GM23338 (cell line): ENCODE measurements around the gene CALHM5.
"Not testable (repeated sequence)": the region's sequence is repeated elsewhere in the genome, so short reads cannot be mapped to it uniquely, and the experiment has no call there.

Source experiments
- CREB1 ChIP-seq: fragments of 250-450 bp; sonication (Bioruptor Pico); IDR thresholded peaks from 2 replicates; pipeline ENCODE4 v1.5.0; 2020; ENCODE audit warnings: low read depth, mild to moderate bottlenecking, moderate library complexity
- CTCF ChIP-seq, 2 experiments: fragments of 200-600 bp in 1 of 2; sonication (generic) in 1 of 2; conservative IDR thresholded peaks; 2 replicates each; pipeline versions ENCODE4 v1.5.1 to v1.6.1; 2016 to 2017; ENCODE audit warnings: antibody characterized with exemption in 2 of 2, low read depth in 2 of 2, mild to moderate bottlenecking in 2 of 2, moderate library complexity in 1 of 2
- EZH2 ChIP-seq: fragments of 200-600 bp; sonication (generic); IDR thresholded peaks from one replicate; pipeline ENCODE4 v1.8.0; 2017; ENCODE audit warnings: antibody characterized with exemption, mild to moderate bottlenecking, low read depth; ENCODE audit not compliant: unreplicated experiment
- EZH2phosphoT487 ChIP-seq: fragments of 200-600 bp; sonication (generic); IDR thresholded peaks from one replicate; pipeline ENCODE4 v1.8.1; 2018; ENCODE audit warnings: antibody characterized with exemption; ENCODE audit not compliant: unreplicated experiment
- NANOG ChIP-seq: IDR thresholded peaks from 2 replicates; pipeline ENCODE4 v1.6.1; 2016; ENCODE audit warnings: antibody characterized with exemption, borderline replicate concordance
- POLR2AphosphoS5 ChIP-seq: IDR thresholded peaks from 2 replicates; pipeline ENCODE4 v1.6.1; 2016; ENCODE audit warnings: antibody characterized with exemption, low read depth
- REST ChIP-seq: IDR thresholded peaks from one replicate; pipeline ENCODE4 v1.6.1; 2018; ENCODE audit warnings: antibody characterized with exemption; ENCODE audit not compliant: unreplicated experiment
- ZNF331 ChIP-seq: fragments of 250-450 bp; sonication (Bioruptor Pico); IDR thresholded peaks from 2 replicates; pipeline ENCODE4 v1.5.0; 2020; ENCODE audit warnings: low read depth, mild to moderate bottlenecking, moderate library complexity

GRCh38 chr6:116495161-116495560 is 16.3 kb upstream of the CALHM5 start:
- TF ChIP-seq CTCF (conservative IDR thresholded peaks at IDR 0.05; ENCODE audit: low read depth in 2 of 2); REST; POLR2AphosphoS5; EZH2; NANOG; EZH2phosphoT487; CREB1; ZNF331 (CRISPR knock-in tag): not testable (repeated sequence)
